HepG2 (cell line): ENCODE results near the gene FABP1. TPM values are rescaled to one million over a fixed set of nuclear protein-coding genes. Genes with fewer than 3 reads are reported as not detected.

Experiments
- ATAC-seq: fragments of 200-7000 bp; cut with Tn5 transposase; 3 replicates; pipeline ENCODE4 v1.9.1; 2020; ENCODE audit warnings: mild to moderate bottlenecking, moderate library complexity
- BruUV-seq: library from RNA; stranded (reverse); fragments of 400-500 nt; replicated peaks from 2 replicates; lab custom pipeline; 2021; lab: Mats Ljungman, UMichigan
- CTCF ChIA-PET: fragments of 300-600 bp; formaldehyde crosslinking; extraction: SDS; loops from one replicate; lab custom pipeline; 2021; ENCODE audit warnings: low total read pairs, inconsistent platforms, low intra/inter-chr PET ratio; lab: Yijun Ruan, JAX
- POLR2A ChIA-PET: fragments of 350-600 bp; sonication (Branson Sonifier 250); formaldehyde crosslinking; loops from one replicate; lab custom pipeline; 2020; ENCODE audit warnings: antibody characterized with exemption, inconsistent platforms; lab: Yijun Ruan, JAX
- DNase-seq: peaks from one replicate; pipeline ENCODE4 v3.0.0-alpha.2; 2015; ENCODE audit warnings: low spot score
- FAIRE-seq: peaks from 3 replicates; lab custom pipeline; 2011; peaks lifted over from hg19 to GRCh38; lab: Jason Lieb, UNC
- H2AFZ ChIP-seq: one replicate; pipeline ENCODE4 v1.6.1; 2011; ENCODE audit warnings: low read length, inconsistent platforms
- H3K27ac ChIP-seq: fragments of 300-600 bp; 3 replicates; pipeline ENCODE4 v1.8.0; 2011; ENCODE audit warnings: mixed run types, mild to moderate bottlenecking, mixed read lengths, low read length, inconsistent platforms; ENCODE audit not compliant: insufficient read depth; ENCODE audit errors: extremely low read length
- H3K27me3 ChIP-seq, 2 experiments: fragments of 200-600 bp in 1 of 2; 2 replicates in 1 of 2; 3 replicates in 1 of 2; pipeline versions ENCODE4 v1.6.0 to v1.8.0; 2011; ENCODE audit warnings: low read length in 2 of 2, mild to moderate bottlenecking in 2 of 2, moderate library complexity in 2 of 2, inconsistent platforms in 1 of 2; ENCODE audit not compliant: insufficient read depth in 2 of 2, control insufficient read depth in 1 of 2
- H3K36me3 ChIP-seq, 2 experiments: fragments of 200-600 bp in 1 of 2; replicated peaks in 1 of 2; 2 replicates in 1 of 2; 3 replicates in 1 of 2; pipeline versions ENCODE4 v1.5.1 to v1.8.0; 2011; ENCODE audit warnings: low read length in 2 of 2, inconsistent platforms in 1 of 2; ENCODE audit not compliant: insufficient read depth in 2 of 2, control insufficient read depth in 1 of 2
- H3K4me1 ChIP-seq: 2 replicates; pipeline ENCODE4 v1.5.1; 2012; ENCODE audit warnings: low read length, inconsistent platforms; ENCODE audit not compliant: insufficient read depth
- H3K4me2 ChIP-seq: 2 replicates; pipeline ENCODE4 v1.6.0; 2011; ENCODE audit warnings: low read depth, low read length, inconsistent platforms
- H3K4me3 ChIP-seq, 3 experiments: fragments of 200-600 bp in 1 of 3; sonication (generic), shearing (Covaris generic) in 1 of 3; replicated peaks in 1 of 3; 2 replicates each; pipeline ENCODE4 v1.5.1; 2011 to 2016; ENCODE audit warnings: low read length in 3 of 3, inconsistent platforms in 2 of 3, low read depth in 2 of 3, mild to moderate bottlenecking in 2 of 3, control low read depth in 1 of 3, mixed read lengths in 1 of 3; ENCODE audit not compliant: insufficient read depth in 1 of 3
- H3K79me2 ChIP-seq: one replicate; pipeline ENCODE4 v1.6.1; 2011; ENCODE audit warnings: low read length, inconsistent platforms; ENCODE audit not compliant: insufficient read depth
- H3K9ac ChIP-seq: 2 replicates; pipeline ENCODE4 v1.6.0; 2011; ENCODE audit warnings: mild to moderate bottlenecking, low read depth, low read length, inconsistent platforms; ENCODE audit not compliant: insufficient read depth
- H3K9me3 ChIP-seq: 2 replicates; pipeline ENCODE4 v1.5.1; 2012; ENCODE audit warnings: mild to moderate bottlenecking, low read length
- H4K20me1 ChIP-seq: 2 replicates; pipeline ENCODE4 v1.6.0; 2011; ENCODE audit warnings: inconsistent platforms, mild to moderate bottlenecking, low read length, moderate library complexity; ENCODE audit not compliant: insufficient read depth
- GABPB1 ChIP-seq: IDR thresholded peaks from 2 replicates; pipeline ENCODE4 v1.6.1; 2016; ENCODE audit warnings: mild to moderate bottlenecking, missing genetic modification reagents, moderate library complexity, missing compliant biosample characterization
- JUNB ChIP-seq: sonication (generic); formaldehyde crosslinking; IDR thresholded peaks from 2 replicates; pipeline ENCODE4 v1.8.0; 2022; ENCODE audit warnings: missing genetic modification reagents, mild to moderate bottlenecking, borderline replicate concordance
- KDM1A ChIP-seq: IDR thresholded peaks from 2 replicates; pipeline ENCODE4 v1.6.1; 2016; ENCODE audit warnings: missing compliant biosample characterization
- MAX ChIP-seq: IDR thresholded peaks from 2 replicates; pipeline ENCODE4 v1.6.1; 2012; ENCODE audit warnings: inconsistent platforms
- MTF1 ChIP-seq: sonication (generic); formaldehyde crosslinking; IDR thresholded peaks from 2 replicates; pipeline ENCODE4 v1.5.0; 2020; ENCODE audit warnings: missing genetic modification reagents
- ZKSCAN1 ChIP-seq: fragments of 150-350 bp; IDR thresholded peaks from 2 replicates; pipeline ENCODE4 v1.6.1; 2014; ENCODE audit warnings: low read length
- ZNF607 ChIP-seq: sonication (generic); formaldehyde crosslinking; IDR thresholded peaks from 2 replicates; pipeline ENCODE4 v1.5.1; 2020; ENCODE audit warnings: missing genetic modification reagents, mild to moderate bottlenecking, borderline replicate concordance
- ZNF768 ChIP-seq: sonication (generic); formaldehyde crosslinking; IDR thresholded peaks from 2 replicates; pipeline ENCODE4 v1.4.0; 2020; ENCODE audit warnings: missing genetic modification reagents
- ZSCAN12 ChIP-seq: sonication (generic); formaldehyde crosslinking; IDR thresholded peaks from 2 replicates; pipeline ENCODE4 v1.9.0; 2021; ENCODE audit warnings: mild to moderate bottlenecking, missing genetic modification reagents
- WGBS: methylation state at CpG from one replicate; pipeline ENCODE4 v1.1.6; 2017; ENCODE audit warnings: low lambda C conversion rate; 5-methylcytosine and 5-hydroxymethylcytosine counted together
- in situ Hi-C: cut with HindIII; loops from 2 replicates; pipeline ENCODE4 v1.10.0; 2017; ENCODE audit warnings: low pct_unique_long_range_greater_than_20kb; ENCODE audit not compliant: extremely low pct_ligation_motif_present
- intact Hi-C: fragments of 100-400 bp; cut with micrococcal nuclease; formaldehyde crosslinking; loops from one replicate; pipeline ENCODE4 v1.10.0; 2022; ENCODE audit not compliant: unreplicated experiment
- polyA plus RNA-seq, 8 experiments: library from polyadenylated mRNA; depleted of rRNA in 3 of 8; stranded (reverse) in 7 of 8; unstranded in 1 of 8; fragments of >200 nt; fragmentation: Illumina TruSeq in 4 of 8; extraction: Trizol in 4 of 8; gene quantifications; 2 replicates each; pipeline versions ENCODE4 v1.2.1 to v1.2.3, GENCODE V29; 2011 to 2016; ENCODE audit warnings: low read depth in 4 of 8, missing spikeins in 1 of 8, mixed read lengths in 1 of 8; ENCODE audit not compliant: insufficient read depth in 1 of 8
- total RNA-seq, 5 experiments: library from RNA; depleted of rRNA; stranded (reverse); fragments of >200 nt; fragmentation: Illumina TruSeq; extraction: Trizol; gene quantifications; 2 replicates each; pipeline ENCODE4 v1.2.3, GENCODE V29; 2016; ENCODE audit warnings: low read depth in 1 of 5
- TF ChIP-seq, protein P1 (sequence below): sonication (generic); formaldehyde crosslinking; IDR thresholded peaks from 2 replicates; pipeline ENCODE4 v1.5.1; 2020; ENCODE audit warnings: missing genetic modification reagents, mild to moderate bottlenecking, borderline replicate concordance
- TF ChIP-seq, protein P2 (sequence below): sonication (generic); formaldehyde crosslinking; IDR thresholded peaks from 2 replicates; pipeline ENCODE4 v1.4.0; 2020; ENCODE audit warnings: missing genetic modification reagents
- TF ChIP-seq, protein P3 (sequence below): sonication (generic); formaldehyde crosslinking; IDR thresholded peaks from 2 replicates; pipeline ENCODE4 v1.5.1; 2020; ENCODE audit warnings: mild to moderate bottlenecking, missing genetic modification reagents, moderate library complexity

The FABP1 gene
- total and polyA plus RNA-seq, 2 of the 13 experiments (the other 11 are each of a cell fraction or from before 2014, with no cell fraction given) = 644 to 1,608 TPM

DNA sequence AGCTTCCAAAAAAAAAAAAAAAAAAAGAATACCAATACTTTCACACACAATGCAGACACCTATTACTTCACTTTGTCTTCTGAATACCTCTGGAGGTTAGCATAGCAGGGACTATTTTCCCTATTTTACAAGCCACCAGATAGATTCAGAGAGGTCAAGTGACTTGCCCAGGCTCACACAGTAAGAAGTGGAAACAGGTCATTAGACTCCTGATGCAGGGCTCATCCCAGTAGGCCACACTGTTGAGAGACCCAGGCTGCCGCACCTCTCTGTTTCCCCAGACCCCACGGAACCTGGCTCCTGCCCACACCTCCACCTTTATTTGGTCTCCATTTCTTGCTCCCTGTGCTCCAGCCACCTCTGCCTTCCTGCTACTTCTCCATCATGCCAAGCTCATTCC lies 40.8 kb downstream of the FABP1 start:
- WGBS = 42% methylated on average over 2 of the region's 2 CpGs
- FAIRE-seq = no peak
- H3K9ac ChIP-seq = no peak overlapping the region
- no peaks in the 10 kb centered on the region for H4K20me1 ChIP-seq
- TF ChIP-seq ZNF607 (CRISPR knock-in tag) (no peak), ZNF768 (CRISPR knock-in tag) (peak; percentile 67), ZSCAN12 (CRISPR knock-in tag) (no peak), MTF1 (no peak), KDM1A (CRISPR knock-in tag) (no peak)
- TF ChIP-seq, protein P1, sequence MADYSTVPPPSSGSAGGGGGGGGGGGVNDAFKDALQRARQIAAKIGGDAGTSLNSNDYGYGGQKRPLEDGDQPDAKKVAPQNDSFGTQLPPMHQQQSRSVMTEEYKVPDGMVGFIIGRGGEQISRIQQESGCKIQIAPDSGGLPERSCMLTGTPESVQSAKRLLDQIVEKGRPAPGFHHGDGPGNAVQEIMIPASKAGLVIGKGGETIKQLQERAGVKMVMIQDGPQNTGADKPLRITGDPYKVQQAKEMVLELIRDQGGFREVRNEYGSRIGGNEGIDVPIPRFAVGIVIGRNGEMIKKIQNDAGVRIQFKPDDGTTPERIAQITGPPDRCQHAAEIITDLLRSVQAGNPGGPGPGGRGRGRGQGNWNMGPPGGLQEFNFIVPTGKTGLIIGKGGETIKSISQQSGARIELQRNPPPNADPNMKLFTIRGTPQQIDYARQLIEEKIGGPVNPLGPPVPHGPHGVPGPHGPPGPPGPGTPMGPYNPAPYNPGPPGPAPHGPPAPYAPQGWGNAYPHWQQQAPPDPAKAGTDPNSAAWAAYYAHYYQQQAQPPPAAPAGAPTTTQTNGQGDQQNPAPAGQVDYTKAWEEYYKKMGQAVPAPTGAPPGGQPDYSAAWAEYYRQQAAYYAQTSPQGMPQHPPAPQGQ = no peak
- TF ChIP-seq, protein P2, sequence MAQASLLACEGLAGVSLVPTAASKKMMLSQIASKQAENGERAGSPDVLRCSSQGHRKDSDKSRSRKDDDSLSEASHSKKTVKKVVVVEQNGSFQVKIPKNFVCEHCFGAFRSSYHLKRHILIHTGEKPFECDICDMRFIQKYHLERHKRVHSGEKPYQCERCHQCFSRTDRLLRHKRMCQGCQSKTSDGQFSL (CRISPR knock-in tag) = no peak
- TF ChIP-seq, all 625 proteins: peak for 1
- BruUV-seq = no TSS peak
- intact Hi-C loops = no loop called here
- DNase-seq (no peak), ATAC-seq (no peak)
- H2AFZ ChIP-seq = no peak overlapping the region
- H3K4me3 ChIP-seq = no peak overlapping the region
- H3K4me2 ChIP-seq = no peak overlapping the region
- ChIA-PET CTCF (no interaction called here), POLR2A (no interaction called here)
- peaks cover 12% of the 10 kb centered on the region for H3K4me1 ChIP-seq
- in situ Hi-C loops = no loop called here
- peaks cover 0 to 16% of the 10 kb centered on the region in 2 experiments; a peak in 2 of 5 replicates for H3K27me3 ChIP-seq
- no peaks in the 10 kb centered on the region for H3K79me2 ChIP-seq
- no peaks in the 10 kb centered on the region for H3K9me3 ChIP-seq
- no peaks in the 10 kb centered on the region for H3K36me3 ChIP-seq
- H3K27ac ChIP-seq = no peak overlapping the region

DNA sequence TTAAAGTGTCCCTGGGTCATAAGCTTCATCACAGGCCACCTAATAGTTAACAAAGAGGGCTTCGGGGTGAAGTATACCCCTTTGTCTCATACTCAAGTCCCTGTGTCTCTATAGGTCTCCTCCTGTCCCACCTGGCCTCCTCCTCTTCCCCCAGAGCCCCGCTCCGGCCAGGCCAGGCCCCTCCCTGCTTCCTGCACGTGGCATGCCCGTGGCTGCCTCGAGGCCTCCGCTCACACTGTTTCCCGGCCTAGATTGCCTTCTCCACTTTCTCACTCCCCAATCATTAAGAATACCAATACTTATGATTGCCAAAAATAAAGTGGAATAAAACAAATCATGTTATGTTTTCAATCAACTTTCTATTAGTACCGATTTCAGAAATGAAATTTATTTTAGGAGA lies 41.5 kb downstream of the FABP1 start:
- H3K79me2 ChIP-seq = no peaks in the 10 kb centered on the region
- ATAC-seq (no peak), FAIRE-seq (no peak), DNase-seq (no peak)
- no peaks in the 10 kb centered on the region for H3K9me3 ChIP-seq
- ChIA-PET CTCF (no interaction called here), POLR2A (no interaction called here)
- no peak overlapping the region for H2AFZ ChIP-seq
- H3K4me1 ChIP-seq = peaks cover 18% of the 10 kb centered on the region
- intact Hi-C loops = no loop called here
- peaks cover 0 to 12% of the 10 kb centered on the region in 2 experiments; a peak in 2 of 5 replicates for H3K27me3 ChIP-seq
- H3K27ac ChIP-seq = no peak overlapping the region
- in situ Hi-C loops = no loop called here
- no peak overlapping the region for H3K4me3 ChIP-seq
- 33% methylated on average over 9 of the region's 9 CpGs for WGBS
- peak; percentile 16; the same call in 1 of the 2 replicates for TF ChIP-seq GABPB1 (CRISPR knock-in tag)
- TF ChIP-seq, protein P3, sequence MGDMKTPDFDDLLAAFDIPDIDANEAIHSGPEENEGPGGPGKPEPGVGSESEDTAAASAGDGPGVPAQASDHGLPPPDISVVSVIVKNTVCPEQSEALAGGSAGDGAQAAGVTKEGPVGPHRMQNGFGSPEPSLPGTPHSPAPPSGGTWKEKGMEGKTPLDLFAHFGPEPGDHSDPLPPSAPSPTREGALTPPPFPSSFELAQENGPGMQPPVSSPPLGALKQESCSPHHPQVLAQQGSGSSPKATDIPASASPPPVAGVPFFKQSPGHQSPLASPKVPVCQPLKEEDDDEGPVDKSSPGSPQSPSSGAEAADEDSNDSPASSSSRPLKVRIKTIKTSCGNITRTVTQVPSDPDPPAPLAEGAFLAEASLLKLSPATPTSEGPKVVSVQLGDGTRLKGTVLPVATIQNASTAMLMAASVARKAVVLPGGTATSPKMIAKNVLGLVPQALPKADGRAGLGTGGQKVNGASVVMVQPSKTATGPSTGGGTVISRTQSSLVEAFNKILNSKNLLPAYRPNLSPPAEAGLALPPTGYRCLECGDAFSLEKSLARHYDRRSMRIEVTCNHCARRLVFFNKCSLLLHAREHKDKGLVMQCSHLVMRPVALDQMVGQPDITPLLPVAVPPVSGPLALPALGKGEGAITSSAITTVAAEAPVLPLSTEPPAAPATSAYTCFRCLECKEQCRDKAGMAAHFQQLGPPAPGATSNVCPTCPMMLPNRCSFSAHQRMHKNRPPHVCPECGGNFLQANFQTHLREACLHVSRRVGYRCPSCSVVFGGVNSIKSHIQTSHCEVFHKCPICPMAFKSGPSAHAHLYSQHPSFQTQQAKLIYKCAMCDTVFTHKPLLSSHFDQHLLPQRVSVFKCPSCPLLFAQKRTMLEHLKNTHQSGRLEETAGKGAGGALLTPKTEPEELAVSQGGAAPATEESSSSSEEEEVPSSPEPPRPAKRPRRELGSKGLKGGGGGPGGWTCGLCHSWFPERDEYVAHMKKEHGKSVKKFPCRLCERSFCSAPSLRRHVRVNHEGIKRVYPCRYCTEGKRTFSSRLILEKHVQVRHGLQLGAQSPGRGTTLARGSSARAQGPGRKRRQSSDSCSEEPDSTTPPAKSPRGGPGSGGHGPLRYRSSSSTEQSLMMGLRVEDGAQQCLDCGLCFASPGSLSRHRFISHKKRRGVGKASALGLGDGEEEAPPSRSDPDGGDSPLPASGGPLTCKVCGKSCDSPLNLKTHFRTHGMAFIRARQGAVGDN = peak; percentile 27; the same call in 1 of the 2 replicates
- no peak for TF ChIP-seq JUNB (CRISPR knock-in tag)
- peak; percentile 34; the same call in 1 of the 2 replicates for TF ChIP-seq MAX
- TF ChIP-seq ZKSCAN1 = no peak
- TF ChIP-seq, all 625 proteins: peak for 3
- Histone ChIP-seq H4K20me1 (no peaks in the 10 kb centered on the region), H3K9ac (no peak overlapping the region), H3K4me2 (no peak overlapping the region), H3K36me3 (no peaks in the 10 kb centered on the region)
- BruUV-seq = no TSS peak
